HCT116 (cell line): Measurements from ENCODE around the gene RAB26. TPM values are rescaled to one million over a fixed set of nuclear protein-coding genes. Genes with fewer than 3 reads are reported as not detected.

Source experiments
- ATAC-seq: fragments of 200-7000 bp; cut with Tn5 transposase; 2 replicates; pipeline ENCODE4 v1.9.1; 2020; ENCODE audit warnings: mild to moderate bottlenecking, moderate library complexity
- BruUV-seq: library from RNA; stranded (reverse); fragments of 400-500 nt; replicated peaks from 2 replicates; lab custom pipeline; 2021; lab: Mats Ljungman, UMichigan
- CTCF ChIA-PET: fragments of 300-600 bp; sonication (Branson Sonifier 250); formaldehyde crosslinking; loops from one replicate; lab custom pipeline; 2021; ENCODE audit warnings: antibody characterized with exemption; lab: Charles Lee
- POLR2A ChIA-PET: fragments of 300-600, 350-600 bp; sonication (Branson Sonifier 250); formaldehyde crosslinking; loops from one replicate; lab custom pipeline; 2021; ENCODE audit warnings: antibody characterized with exemption; lab: Charles Lee
- RAD21 ChIA-PET, 2 experiments: fragments of 300-600 bp; sonication (Branson Sonifier 250); formaldehyde crosslinking; loops; one replicate each; lab custom pipeline; 2023; ENCODE audit warnings: low total read pairs in 2 of 2; ENCODE audit not compliant: uncharacterized antibody in 2 of 2, unreplicated experiment in 2 of 2, low non-redundant PET in 1 of 2; lab: Charles Lee
- DNase-seq: peaks from one replicate; pipeline ENCODE4 v3.0.0-alpha.2; 2010; ENCODE audit warnings: low read depth, low spot score
- H2AFZ ChIP-seq: fragments of 200-600 bp; shearing (Covaris generic), sonication (generic); 2 replicates; pipeline ENCODE4 v1.6.1; 2017; ENCODE audit warnings: low read depth, mixed run types, mixed read lengths, antibody characterized with exemption, low read length; ENCODE audit not compliant: poor library complexity, severe bottlenecking
- H3K27ac ChIP-seq: 2 replicates; pipeline ENCODE4 v1.5.1; 2012; ENCODE audit warnings: low read depth, low read length
- H3K27me3 ChIP-seq: fragments of 200-600 bp; sonication (generic); 2 replicates; pipeline ENCODE4 v1.6.1; 2016; ENCODE audit warnings: mixed run types, low read length, mixed read lengths; ENCODE audit not compliant: insufficient read depth
- H3K36me3 ChIP-seq, 2 experiments: fragments of 200-500 bp in 1 of 2; fragments of 200-600 bp in 1 of 2; sonication (Bioruptor generic) in 1 of 2; sonication (generic) in 1 of 2; 2 replicates each; pipeline versions ENCODE4 v1.5.1 to v1.6.1; 2014 to 2016; ENCODE audit warnings: low read length in 2 of 2, inconsistent platforms in 1 of 2, mixed read lengths in 1 of 2, mixed run types in 1 of 2; ENCODE audit not compliant: insufficient read depth in 2 of 2, control insufficient read depth in 1 of 2
- H3K4me1 ChIP-seq, 2 experiments: fragments of 200-600 bp in 1 of 2; sonication (generic) in 1 of 2; 2 replicates each; pipeline versions ENCODE4 v1.5.1 to v1.6.1; 2012 to 2017; ENCODE audit warnings: low read length in 2 of 2, inconsistent platforms in 1 of 2, mild to moderate bottlenecking in 1 of 2, mixed read lengths in 1 of 2, mixed run types in 1 of 2, moderate library complexity in 1 of 2; ENCODE audit not compliant: insufficient read depth in 2 of 2, control insufficient read depth in 1 of 2
- H3K4me2 ChIP-seq: fragments of 200-600 bp; sonication (generic); 2 replicates; pipeline ENCODE4 v1.6.1; 2017; ENCODE audit warnings: mixed run types, low read length, mixed read lengths
- H3K4me3 ChIP-seq, 2 experiments: fragments of 200-600 bp in 1 of 2; sonication (generic) in 1 of 2; replicated peaks in 1 of 2; 2 replicates each; pipeline ENCODE4 v1.5.1; 2011 to 2016; ENCODE audit warnings: low read length in 2 of 2, control low read depth in 1 of 2, low read depth in 1 of 2, mild to moderate bottlenecking in 1 of 2, mixed read lengths in 1 of 2, mixed run types in 1 of 2
- H3K79me2 ChIP-seq: fragments of 200-600 bp; sonication (generic); 2 replicates; pipeline ENCODE4 v1.6.1; 2017; ENCODE audit warnings: mild to moderate bottlenecking, mixed run types, low read length, moderate library complexity, mixed read lengths; ENCODE audit not compliant: insufficient read depth
- H3K9ac ChIP-seq: fragments of 200-600 bp; sonication (generic); 2 replicates; pipeline ENCODE4 v1.6.1; 2016; ENCODE audit warnings: low read length, mixed read lengths
- H3K9me2 ChIP-seq: fragments of 200-600 bp; sonication (generic), shearing (Covaris generic); 2 replicates; pipeline ENCODE4 v1.6.1; 2017; ENCODE audit warnings: mixed run types, mild to moderate bottlenecking, moderate library complexity; ENCODE audit not compliant: insufficient read depth
- H3K9me3 ChIP-seq, 2 experiments: fragments of 200-500 bp in 1 of 2; fragments of 200-600 bp in 1 of 2; sonication (Bioruptor generic) in 1 of 2; sonication (generic) in 1 of 2; 2 replicates each; pipeline ENCODE4 v1.6.1; 2014 to 2017; ENCODE audit warnings: low read length in 2 of 2, mixed read lengths in 2 of 2, inconsistent platforms in 1 of 2, low read depth in 1 of 2, mild to moderate bottlenecking in 1 of 2, mixed run types in 1 of 2, moderate library complexity in 1 of 2; ENCODE audit not compliant: control insufficient read depth in 1 of 2, insufficient read depth in 1 of 2
- H4K20me1 ChIP-seq: fragments of 200-600 bp; sonication (generic), shearing (Covaris generic); 2 replicates; pipeline ENCODE4 v1.6.1; 2017; ENCODE audit warnings: mixed run types, mild to moderate bottlenecking, moderate library complexity; ENCODE audit not compliant: insufficient read depth
- TCF7L2 ChIP-seq: IDR thresholded peaks from 2 replicates; pipeline ENCODE4 v1.7.0; 2011; ENCODE audit warnings: borderline replicate concordance, inconsistent platforms; ENCODE audit not compliant: insufficient read depth, insufficient read length; ENCODE audit errors: extremely low read depth
- ZBTB33 ChIP-seq: IDR thresholded peaks from 2 replicates; pipeline ENCODE4 v1.6.1; 2011; ENCODE audit warnings: mild to moderate bottlenecking, low read length, moderate library complexity; ENCODE audit not compliant: insufficient replicate concordance; ENCODE audit errors: extremely low read depth
- intact Hi-C: fragments of 100-400 bp; cut with micrococcal nuclease; formaldehyde crosslinking; loops from 2 replicates; pipeline ENCODE4 v1.10.0; 2022
- total RNA-seq: library from RNA; stranded (reverse); gene quantifications from one replicate; pipeline ENCODE4 v1.2.1, GENCODE V29; 2021; ENCODE audit not compliant: unreplicated experiment

Gene RAB26
- total RNA-seq, 1 experiment from 2014 or later: 44.9 TPM

- no peak for TF ChIP-seq TCF7L2
Measured at GRCh38 chr16:2171601-2172178, 23.3 kb downstream of the RAB26 start (continued).

DNA sequence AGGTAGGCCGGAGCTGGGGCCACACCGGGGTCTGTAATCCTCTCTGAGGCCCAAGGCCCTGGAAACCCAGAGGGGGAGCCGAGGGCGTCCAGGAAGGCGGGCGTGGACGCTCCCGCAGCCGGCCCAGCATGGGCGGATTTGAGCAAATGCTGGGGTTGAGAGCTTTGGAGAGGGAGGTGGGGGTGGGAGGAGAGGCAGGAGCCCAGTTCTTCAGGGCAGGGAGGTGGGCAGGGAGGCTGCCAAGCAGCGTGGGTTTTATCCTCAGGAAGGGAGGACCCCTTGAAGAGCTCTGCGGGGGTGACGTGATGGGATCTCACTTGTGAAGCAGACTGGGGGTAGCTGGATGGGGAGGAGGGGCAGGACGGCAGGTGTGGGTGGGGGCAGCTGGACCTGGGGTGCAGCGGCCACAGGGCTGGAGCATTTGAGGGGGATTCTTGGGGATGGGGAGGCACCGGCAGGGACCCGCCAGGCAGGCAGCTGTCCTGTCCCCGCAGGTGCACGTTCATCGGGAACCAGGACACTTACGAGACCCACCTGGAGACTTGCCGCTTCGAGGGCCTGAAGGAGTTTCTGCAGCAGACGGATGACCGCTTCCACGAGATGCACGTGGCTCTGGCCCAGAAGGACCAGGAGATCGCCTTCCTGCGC lies 24.4 kb downstream of the RAB26 start:
- Histone ChIP-seq H3K27me3 (no peaks in the 10 kb centered on the region), H3K36me3 (peaks cover 8 to 40% of the 10 kb centered on the region in 2 experiments; a peak in 2 of 4 replicates), H2AFZ (no peak overlapping the region), H3K9me2 (no peaks in the 10 kb centered on the region), H4K20me1 (no peaks in the 10 kb centered on the region), H3K4me1 (no peaks in the 10 kb centered on the region), H3K4me3 (no peak overlapping the region), H3K27ac (no peak overlapping the region), H3K9ac (no peak overlapping the region), H3K79me2 (peaks cover 3% of the 10 kb centered on the region; the same call in 1 of the 2 replicates), H3K4me2 (no peak overlapping the region), H3K9me3 (no peaks in the 10 kb centered on the region)
- ChIA-PET RAD21 (no interaction called here), CTCF (no interaction called here)
- no TSS peak for BruUV-seq
- DNase-seq (no peak), ATAC-seq (no peak)
- intact Hi-C loops: no loop called here
- TF ChIP-seq ZBTB33: no peak
- TF ChIP-seq, all 23 proteins: peak for 0
- POLR2A ChIA-PET: interaction anchor here (0.7 to 1.4 kb wide), 2 partner anchors 17 to 86 kb away, joined by 4 to 10 read pairs; partner anchors contain the start of gene TRAF7
